Measurements from ENCODE around the gene APC. TPM values are rescaled to one million over a fixed set of nuclear protein-coding genes. Genes with fewer than 3 reads are reported as not detected.

Gene APC
- total RNA-seq, 1 experiment from 2014 or later = 24.0 TPM

- Histone ChIP-seq H4K20me1 (ENCODE audit: insufficient read depth) (no peaks in the 10 kb centered on the region), H3K4me2 (ENCODE audit: low read length) (peak overlapping the region; percentile 61), H3K27me3 (ENCODE audit: insufficient read depth, low read length) (no peaks in the 10 kb centered on the region), H3K27ac (ENCODE audit: low read depth, low read length) (no peak overlapping the region), H2AFZ (ENCODE audit: low read depth, low read length, poor library complexity, severe bottlenecking) (peak overlapping the region; percentile 81), H3K36me3 (ENCODE audit: control insufficient read depth in 1 of 2, insufficient read depth in 2 of 2, low read length in 2 of 2) (no peaks in the 10 kb centered on the region), H3K9ac (ENCODE audit: low read length) (peak overlapping the region; percentile 18; the same call in 1 of the 2 replicates), H3K4me3 (replicated peaks in 1 of 2; ENCODE audit: low read depth in 1 of 2, low read length in 2 of 2) (0 out of 4 replicates have a peak overlapping the region, but pooled peaks of 1 of the 2 experiments have one; percentile 13), H3K9me3 (ENCODE audit: control insufficient read depth in 1 of 2, insufficient read depth in 1 of 2, low read depth in 1 of 2, low read length in 2 of 2) (no peaks in the 10 kb centered on the region), H3K79me2 (ENCODE audit: insufficient read depth, low read length) (no peaks in the 10 kb centered on the region), H3K4me1 (ENCODE audit: control insufficient read depth in 1 of 2, insufficient read depth in 2 of 2, low read length in 2 of 2) (peaks cover 0 to 4% of the 10 kb centered on the region in 2 experiments; a peak in 1 of 4 replicates), H3K9me2 (ENCODE audit: insufficient read depth) (no peaks in the 10 kb centered on the region)
- ChIA-PET CTCF (interaction anchor here (0.6 to 1.5 kb wide), 17 partner anchors 11 to 708 kb away, joined by 3 to 11 read pairs (median 5); partner anchors contain the start of gene SRP19), RAD21 (ENCODE audit: low non-redundant PET in 1 of 2, low total read pairs in 2 of 2, uncharacterized antibody in 2 of 2, unreplicated experiment in 2 of 2) (interaction anchor here in 1 of 2 experiments (0.6 kb wide), 1 partner anchor 297 kb away, joined by 3 read pairs; no protein-coding TSS in a partner anchor), POLR2A (interaction anchor here (0.7 to 1.5 kb wide), 2 partner anchors 12 kb away, joined by 4 to 5 read pairs; partner anchors contain the start of gene SRP19)
- BruUV-seq (replicated peaks) = no TSS peak
- peak; percentile 99 for ATAC-seq
- intact Hi-C loops (cut with micrococcal nuclease) = loop anchor here (5.0 to 10.0 kb wide), 2 partner anchors 296 to 653 kb away; no protein-coding TSS in a partner anchor
- DNase-seq (ENCODE audit: low read depth, low spot score) = peak; percentile 68
- TF ChIP-seq RAD21 (IDR thresholded peaks at IDR 0.05; ENCODE audit: low read depth) (peak; percentile 61), YY1 (IDR thresholded peaks at IDR 0.05; ENCODE audit: extremely low read depth, insufficient replicate concordance, low read depth, low read length) (peak; percentile 17), ELF1 (IDR thresholded peaks at IDR 0.05; ENCODE audit: borderline replicate concordance, low read depth) (no peak), EZH2 (IDR thresholded peaks at IDR 0.05) (no peak), CTCF (IDR thresholded peaks at IDR 0.05 in 2 of 3, conservative IDR thresholded peaks at IDR 0.05 in 1 of 3; ENCODE audit: borderline replicate concordance in 1 of 3, insufficient read depth in 1 of 3, low read depth in 2 of 3, low read length in 2 of 3) (peak; percentile 54 to 76 (median 73); a peak in 5 of 6 replicates), POLR2A (IDR thresholded peaks at IDR 0.05; ENCODE audit: borderline replicate concordance, extremely low read depth, insufficient read depth, insufficient read length) (no peak), SIN3A (IDR thresholded peaks at IDR 0.05; ENCODE audit: low read depth) (no peak), CBX3 (IDR thresholded peaks at IDR 0.05; ENCODE audit: low read depth) (peak; percentile 41; the same call in 1 of the 2 replicates), TCF7L2 (IDR thresholded peaks at IDR 0.05; ENCODE audit: borderline replicate concordance, extremely low read depth, insufficient read depth, insufficient read length) (no peak)
Measured at GRCh38 chr5:112848116-112848811, 110.6 kb downstream of the APC start.
